GM23338 (cell line): ENCODE results near the gene ACAT1.

Source experiments
- CREB1 ChIP-seq: fragments of 250-450 bp; sonication (Bioruptor Pico); IDR thresholded peaks from 2 replicates; pipeline ENCODE4 v1.5.0; 2020; ENCODE audit warnings: low read depth, mild to moderate bottlenecking, moderate library complexity
- EZH2 ChIP-seq: fragments of 200-600 bp; sonication (generic); IDR thresholded peaks from one replicate; pipeline ENCODE4 v1.8.0; 2017; ENCODE audit warnings: antibody characterized with exemption, mild to moderate bottlenecking, low read depth; ENCODE audit not compliant: unreplicated experiment
- EZH2phosphoT487 ChIP-seq: fragments of 200-600 bp; sonication (generic); IDR thresholded peaks from one replicate; pipeline ENCODE4 v1.8.1; 2018; ENCODE audit warnings: antibody characterized with exemption; ENCODE audit not compliant: unreplicated experiment
- JUNB ChIP-seq: IDR thresholded peaks from one replicate; pipeline ENCODE4 v1.6.1; 2016; ENCODE audit warnings: antibody characterized with exemption; ENCODE audit not compliant: unreplicated experiment
- POLR2AphosphoS5 ChIP-seq: IDR thresholded peaks from 2 replicates; pipeline ENCODE4 v1.6.1; 2016; ENCODE audit warnings: antibody characterized with exemption, low read depth
- STAT1 ChIP-seq: IDR thresholded peaks from one replicate; pipeline ENCODE4 v1.6.1; 2016; ENCODE audit warnings: antibody characterized with exemption; ENCODE audit not compliant: unreplicated experiment
- ZNF114 ChIP-seq: fragments of 250-450 bp; sonication (Bioruptor Pico); IDR thresholded peaks from 2 replicates; pipeline ENCODE4 v1.5.0; 2020; ENCODE audit warnings: mild to moderate bottlenecking, moderate library complexity
- ZNF331 ChIP-seq: fragments of 250-450 bp; sonication (Bioruptor Pico); IDR thresholded peaks from 2 replicates; pipeline ENCODE4 v1.5.0; 2020; ENCODE audit warnings: low read depth, mild to moderate bottlenecking, moderate library complexity
- TF ChIP-seq, protein P1 (sequence below), 2 experiments: fragments of 200-600 bp in 1 of 2; sonication (generic) in 1 of 2; conservative IDR thresholded peaks; 2 replicates each; pipeline versions ENCODE4 v1.5.1 to v1.6.1; 2016 to 2017; ENCODE audit warnings: antibody characterized with exemption in 2 of 2, low read depth in 2 of 2, mild to moderate bottlenecking in 2 of 2, moderate library complexity in 1 of 2
- TF ChIP-seq, protein P2 (sequence below): IDR thresholded peaks from one replicate; pipeline ENCODE4 v1.6.1; 2018; ENCODE audit warnings: antibody characterized with exemption; ENCODE audit not compliant: unreplicated experiment

DNA sequence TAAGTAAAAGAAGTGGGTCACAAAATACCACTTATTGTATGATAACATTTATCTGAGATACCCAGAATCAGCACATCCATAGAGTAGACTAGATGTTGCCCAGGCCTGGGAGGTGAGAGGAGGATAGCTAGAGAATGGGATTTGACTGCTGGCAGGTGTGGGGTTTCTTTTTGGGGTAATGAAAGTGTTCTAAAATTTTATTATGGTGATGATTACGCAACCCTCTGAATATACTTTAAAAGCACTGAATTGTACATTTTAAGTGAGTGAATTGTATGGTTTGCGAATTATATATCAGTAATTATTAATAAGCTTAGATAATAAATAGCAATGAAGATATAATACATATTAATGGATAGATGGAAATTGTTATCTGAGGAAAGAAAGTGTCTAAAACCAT is 35.7 kb upstream of the ACAT1 start:
- TF ChIP-seq EZH2 (no peak), JUNB (no peak), EZH2phosphoT487 (no peak), POLR2AphosphoS5 (no peak), CREB1 (no peak), ZNF331 (no peak), STAT1 (no peak), ZNF114 (no peak)
- TF ChIP-seq, protein P1, sequence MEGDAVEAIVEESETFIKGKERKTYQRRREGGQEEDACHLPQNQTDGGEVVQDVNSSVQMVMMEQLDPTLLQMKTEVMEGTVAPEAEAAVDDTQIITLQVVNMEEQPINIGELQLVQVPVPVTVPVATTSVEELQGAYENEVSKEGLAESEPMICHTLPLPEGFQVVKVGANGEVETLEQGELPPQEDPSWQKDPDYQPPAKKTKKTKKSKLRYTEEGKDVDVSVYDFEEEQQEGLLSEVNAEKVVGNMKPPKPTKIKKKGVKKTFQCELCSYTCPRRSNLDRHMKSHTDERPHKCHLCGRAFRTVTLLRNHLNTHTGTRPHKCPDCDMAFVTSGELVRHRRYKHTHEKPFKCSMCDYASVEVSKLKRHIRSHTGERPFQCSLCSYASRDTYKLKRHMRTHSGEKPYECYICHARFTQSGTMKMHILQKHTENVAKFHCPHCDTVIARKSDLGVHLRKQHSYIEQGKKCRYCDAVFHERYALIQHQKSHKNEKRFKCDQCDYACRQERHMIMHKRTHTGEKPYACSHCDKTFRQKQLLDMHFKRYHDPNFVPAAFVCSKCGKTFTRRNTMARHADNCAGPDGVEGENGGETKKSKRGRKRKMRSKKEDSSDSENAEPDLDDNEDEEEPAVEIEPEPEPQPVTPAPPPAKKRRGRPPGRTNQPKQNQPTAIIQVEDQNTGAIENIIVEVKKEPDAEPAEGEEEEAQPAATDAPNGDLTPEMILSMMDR (conservative IDR thresholded peaks at IDR 0.05; ENCODE audit: low read depth in 2 of 2), result no peak
- TF ChIP-seq, protein P2, sequence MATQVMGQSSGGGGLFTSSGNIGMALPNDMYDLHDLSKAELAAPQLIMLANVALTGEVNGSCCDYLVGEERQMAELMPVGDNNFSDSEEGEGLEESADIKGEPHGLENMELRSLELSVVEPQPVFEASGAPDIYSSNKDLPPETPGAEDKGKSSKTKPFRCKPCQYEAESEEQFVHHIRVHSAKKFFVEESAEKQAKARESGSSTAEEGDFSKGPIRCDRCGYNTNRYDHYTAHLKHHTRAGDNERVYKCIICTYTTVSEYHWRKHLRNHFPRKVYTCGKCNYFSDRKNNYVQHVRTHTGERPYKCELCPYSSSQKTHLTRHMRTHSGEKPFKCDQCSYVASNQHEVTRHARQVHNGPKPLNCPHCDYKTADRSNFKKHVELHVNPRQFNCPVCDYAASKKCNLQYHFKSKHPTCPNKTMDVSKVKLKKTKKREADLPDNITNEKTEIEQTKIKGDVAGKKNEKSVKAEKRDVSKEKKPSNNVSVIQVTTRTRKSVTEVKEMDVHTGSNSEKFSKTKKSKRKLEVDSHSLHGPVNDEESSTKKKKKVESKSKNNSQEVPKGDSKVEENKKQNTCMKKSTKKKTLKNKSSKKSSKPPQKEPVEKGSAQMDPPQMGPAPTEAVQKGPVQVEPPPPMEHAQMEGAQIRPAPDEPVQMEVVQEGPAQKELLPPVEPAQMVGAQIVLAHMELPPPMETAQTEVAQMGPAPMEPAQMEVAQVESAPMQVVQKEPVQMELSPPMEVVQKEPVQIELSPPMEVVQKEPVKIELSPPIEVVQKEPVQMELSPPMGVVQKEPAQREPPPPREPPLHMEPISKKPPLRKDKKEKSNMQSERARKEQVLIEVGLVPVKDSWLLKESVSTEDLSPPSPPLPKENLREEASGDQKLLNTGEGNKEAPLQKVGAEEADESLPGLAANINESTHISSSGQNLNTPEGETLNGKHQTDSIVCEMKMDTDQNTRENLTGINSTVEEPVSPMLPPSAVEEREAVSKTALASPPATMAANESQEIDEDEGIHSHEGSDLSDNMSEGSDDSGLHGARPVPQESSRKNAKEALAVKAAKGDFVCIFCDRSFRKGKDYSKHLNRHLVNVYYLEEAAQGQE, result no peak
